ENCODE measurements around the gene OSTM1.

GRCh38 chr6:108121612-108122011 is 47.1 kb upstream of the OSTM1 start:
- TF ChIP-seq POLR2AphosphoS5 (IDR thresholded peaks at IDR 0.05; ENCODE audit: low read depth, low read length) (no peak), POLR2A (IDR thresholded peaks at IDR 0.05; ENCODE audit: low read depth, low read length) (no peak)

All from GM12892 (cell line).